Esophagus squamous epithelium (tissue), 4 donors: ENCODE measurements around the gene CCDC7.

ENCODE experiments used
- POLR2A ChIP-seq, 4 donors: fragments of 450-650 bp; IDR thresholded peaks; one replicate each; pipeline ENCODE4 v1.6.1; 2017; ENCODE audit warnings: antibody characterized with exemption in 4 of 4, mild to moderate bottlenecking in 4 of 4, moderate library complexity in 3 of 4
- TF ChIP-seq, protein P1 (sequence below), 6 experiments: fragments of 450-650 bp in 4 of 6; fragments of 200-600 bp in 2 of 6; sonication (generic) in 2 of 6; IDR thresholded peaks; one replicate each; pipeline ENCODE4 v1.5.1; 2016 to 2019; ENCODE audit warnings: antibody characterized with exemption in 6 of 6, mild to moderate bottlenecking in 4 of 6, moderate library complexity in 4 of 6

DNA sequence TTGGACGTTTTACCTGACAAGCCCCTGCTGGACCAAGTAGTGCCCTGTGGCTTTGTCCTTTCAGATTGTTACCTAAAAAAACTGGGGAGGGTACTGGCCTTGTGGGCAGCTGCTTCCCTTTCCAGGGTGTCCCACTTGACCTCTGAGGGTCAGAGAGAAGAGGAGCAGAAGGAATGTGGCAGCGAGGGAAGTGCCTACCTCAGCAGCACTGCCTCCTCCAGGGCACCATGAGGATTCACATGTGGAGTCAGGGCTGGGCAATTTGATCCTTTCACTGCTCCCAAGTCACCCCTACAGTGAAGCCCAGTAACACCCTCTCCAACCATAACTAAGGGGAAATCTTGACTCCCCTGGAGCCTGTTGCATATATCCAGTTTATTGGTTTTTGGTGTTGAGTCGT is 447.5 kb downstream of the CCDC7 start:
- TF ChIP-seq, protein P1, sequence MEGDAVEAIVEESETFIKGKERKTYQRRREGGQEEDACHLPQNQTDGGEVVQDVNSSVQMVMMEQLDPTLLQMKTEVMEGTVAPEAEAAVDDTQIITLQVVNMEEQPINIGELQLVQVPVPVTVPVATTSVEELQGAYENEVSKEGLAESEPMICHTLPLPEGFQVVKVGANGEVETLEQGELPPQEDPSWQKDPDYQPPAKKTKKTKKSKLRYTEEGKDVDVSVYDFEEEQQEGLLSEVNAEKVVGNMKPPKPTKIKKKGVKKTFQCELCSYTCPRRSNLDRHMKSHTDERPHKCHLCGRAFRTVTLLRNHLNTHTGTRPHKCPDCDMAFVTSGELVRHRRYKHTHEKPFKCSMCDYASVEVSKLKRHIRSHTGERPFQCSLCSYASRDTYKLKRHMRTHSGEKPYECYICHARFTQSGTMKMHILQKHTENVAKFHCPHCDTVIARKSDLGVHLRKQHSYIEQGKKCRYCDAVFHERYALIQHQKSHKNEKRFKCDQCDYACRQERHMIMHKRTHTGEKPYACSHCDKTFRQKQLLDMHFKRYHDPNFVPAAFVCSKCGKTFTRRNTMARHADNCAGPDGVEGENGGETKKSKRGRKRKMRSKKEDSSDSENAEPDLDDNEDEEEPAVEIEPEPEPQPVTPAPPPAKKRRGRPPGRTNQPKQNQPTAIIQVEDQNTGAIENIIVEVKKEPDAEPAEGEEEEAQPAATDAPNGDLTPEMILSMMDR (IDR thresholded peaks at IDR 0.05), result no peak
- TF ChIP-seq POLR2A (IDR thresholded peaks at IDR 0.05), result no peak
